ENCODE data around the gene PDZK1.
"Not testable (repeated sequence)": the region's sequence is repeated elsewhere in the genome, so short reads cannot be mapped to it uniquely, and the experiment has no call there.

Gene PDZK1

DNA sequence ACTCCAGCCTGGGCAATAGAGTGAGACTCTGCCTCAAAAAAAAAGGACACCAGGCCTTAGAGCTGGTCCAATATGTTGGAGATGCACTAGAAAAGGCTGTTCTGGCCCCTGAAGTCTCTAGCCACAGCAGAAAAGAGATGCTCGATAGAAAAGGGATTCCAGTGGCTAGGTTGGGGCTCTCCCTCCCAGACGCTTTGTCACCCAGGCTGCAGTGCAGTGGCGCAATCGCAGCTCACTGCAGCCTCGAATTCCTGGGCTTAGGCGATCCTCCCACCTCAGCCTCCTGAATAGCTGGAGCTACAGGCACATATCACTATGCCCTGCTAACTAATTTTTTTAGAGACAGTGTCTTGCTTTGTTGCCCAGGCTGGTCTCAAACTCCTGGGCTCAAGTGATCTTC lies 18.2 kb downstream of the PDZK1 start:
- DNase-seq (ENCODE audit: low read depth): no peak
- H3K4me3 ChIP-seq (ENCODE audit: control insufficient read depth, low read depth, low read length): no peak overlapping the region
- TF ChIP-seq, protein P1, sequence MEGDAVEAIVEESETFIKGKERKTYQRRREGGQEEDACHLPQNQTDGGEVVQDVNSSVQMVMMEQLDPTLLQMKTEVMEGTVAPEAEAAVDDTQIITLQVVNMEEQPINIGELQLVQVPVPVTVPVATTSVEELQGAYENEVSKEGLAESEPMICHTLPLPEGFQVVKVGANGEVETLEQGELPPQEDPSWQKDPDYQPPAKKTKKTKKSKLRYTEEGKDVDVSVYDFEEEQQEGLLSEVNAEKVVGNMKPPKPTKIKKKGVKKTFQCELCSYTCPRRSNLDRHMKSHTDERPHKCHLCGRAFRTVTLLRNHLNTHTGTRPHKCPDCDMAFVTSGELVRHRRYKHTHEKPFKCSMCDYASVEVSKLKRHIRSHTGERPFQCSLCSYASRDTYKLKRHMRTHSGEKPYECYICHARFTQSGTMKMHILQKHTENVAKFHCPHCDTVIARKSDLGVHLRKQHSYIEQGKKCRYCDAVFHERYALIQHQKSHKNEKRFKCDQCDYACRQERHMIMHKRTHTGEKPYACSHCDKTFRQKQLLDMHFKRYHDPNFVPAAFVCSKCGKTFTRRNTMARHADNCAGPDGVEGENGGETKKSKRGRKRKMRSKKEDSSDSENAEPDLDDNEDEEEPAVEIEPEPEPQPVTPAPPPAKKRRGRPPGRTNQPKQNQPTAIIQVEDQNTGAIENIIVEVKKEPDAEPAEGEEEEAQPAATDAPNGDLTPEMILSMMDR (conservative IDR thresholded peaks at IDR 0.05; ENCODE audit: control insufficient read depth, insufficient read depth, low read depth, low read length): no peak

DNA sequence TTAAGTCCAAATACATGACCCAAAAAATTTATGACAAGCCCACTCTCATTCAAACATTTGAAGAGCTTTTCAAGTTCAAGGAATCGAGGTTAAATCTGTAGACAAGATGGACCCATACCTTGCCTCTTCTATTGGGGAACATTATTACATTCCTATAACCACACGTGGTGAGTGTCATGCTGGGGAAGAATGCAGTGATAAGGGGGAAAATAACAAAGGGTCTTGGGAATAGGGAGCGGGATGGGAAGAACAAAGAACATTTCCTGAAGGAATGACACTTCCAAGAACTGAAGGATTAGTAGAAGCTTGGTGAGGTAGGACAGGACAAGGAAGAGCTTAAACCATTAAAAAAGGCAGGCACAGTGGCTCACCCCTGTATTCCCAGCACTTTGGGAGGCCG lies 18.8 kb downstream of the PDZK1 start:
- TF ChIP-seq, protein P1 (conservative IDR thresholded peaks at IDR 0.05; ENCODE audit: control insufficient read depth, insufficient read depth, low read depth, low read length): no peak
- no peak overlapping the region for H3K4me3 ChIP-seq (ENCODE audit: control insufficient read depth, low read depth, low read length)
- no peak for DNase-seq (ENCODE audit: low read depth)

DNA sequence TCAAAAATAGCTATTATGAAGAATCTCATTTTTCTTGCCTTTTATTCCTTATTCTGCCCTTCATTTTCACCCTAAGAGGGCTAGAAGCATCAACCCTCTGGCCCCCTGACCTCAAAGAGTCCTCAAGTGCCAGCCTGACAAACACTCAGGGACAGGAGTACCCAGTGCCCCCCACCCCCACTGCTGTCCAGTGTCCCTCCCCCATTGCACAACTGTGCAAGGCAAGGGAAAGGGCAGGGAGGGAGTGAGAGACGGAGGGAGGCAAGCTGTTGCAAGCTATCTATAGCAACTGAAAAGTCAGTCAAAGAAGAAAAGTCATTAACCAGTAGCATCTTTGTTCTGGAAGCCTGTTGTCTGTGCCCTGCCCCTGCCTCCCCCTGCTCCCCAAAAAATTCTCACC lies 21.1 kb downstream of the PDZK1 start:
- not testable (repeated sequence) for DNase-seq (ENCODE audit: low read depth); H3K4me3 ChIP-seq (ENCODE audit: control insufficient read depth, low read depth, low read length)

DNA sequence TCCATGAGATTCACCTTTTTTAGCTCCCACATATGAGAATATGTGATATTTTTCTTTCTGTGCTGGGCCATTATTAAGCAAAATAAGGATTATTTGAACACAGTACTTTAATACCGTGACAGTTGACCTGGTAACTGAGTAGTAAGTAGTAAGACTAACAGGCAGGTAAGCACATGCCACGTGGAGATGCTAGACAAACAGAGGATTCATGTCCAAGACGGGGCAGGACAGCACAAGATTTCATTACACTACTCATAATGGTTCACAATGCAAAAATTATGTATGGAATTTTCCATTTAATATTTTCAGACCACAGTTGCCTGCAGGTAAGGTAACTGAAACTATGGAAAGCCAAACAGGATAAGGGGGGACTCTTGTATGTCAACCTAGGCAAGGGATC lies 22.3 kb downstream of the PDZK1 start:
- H3K4me3 ChIP-seq (ENCODE audit: control insufficient read depth, low read depth, low read length); DNase-seq (ENCODE audit: low read depth): not testable (repeated sequence)

DNA sequence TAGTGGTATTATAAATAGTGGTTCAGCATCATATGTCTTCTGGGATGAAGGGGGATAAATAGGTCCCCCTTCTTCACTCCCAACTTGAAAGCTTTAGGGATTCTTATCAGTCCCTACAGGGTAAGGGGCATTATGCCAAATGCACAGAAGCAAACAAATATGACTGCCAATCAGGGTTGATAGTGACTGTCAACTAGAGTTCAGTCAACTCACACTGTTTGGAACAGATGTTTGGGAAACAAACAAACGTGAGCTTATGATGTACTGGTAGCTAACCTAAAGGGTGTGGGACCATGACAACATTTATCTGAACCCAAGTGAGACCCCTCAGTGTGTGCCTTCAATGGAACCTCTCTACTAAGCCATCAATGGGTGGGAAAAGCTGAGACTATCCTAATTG lies 34.0 kb downstream of the PDZK1 start:
- not testable (repeated sequence) for H3K4me3 ChIP-seq (ENCODE audit: control insufficient read depth, low read depth, low read length); DNase-seq (ENCODE audit: low read depth)

DNA sequence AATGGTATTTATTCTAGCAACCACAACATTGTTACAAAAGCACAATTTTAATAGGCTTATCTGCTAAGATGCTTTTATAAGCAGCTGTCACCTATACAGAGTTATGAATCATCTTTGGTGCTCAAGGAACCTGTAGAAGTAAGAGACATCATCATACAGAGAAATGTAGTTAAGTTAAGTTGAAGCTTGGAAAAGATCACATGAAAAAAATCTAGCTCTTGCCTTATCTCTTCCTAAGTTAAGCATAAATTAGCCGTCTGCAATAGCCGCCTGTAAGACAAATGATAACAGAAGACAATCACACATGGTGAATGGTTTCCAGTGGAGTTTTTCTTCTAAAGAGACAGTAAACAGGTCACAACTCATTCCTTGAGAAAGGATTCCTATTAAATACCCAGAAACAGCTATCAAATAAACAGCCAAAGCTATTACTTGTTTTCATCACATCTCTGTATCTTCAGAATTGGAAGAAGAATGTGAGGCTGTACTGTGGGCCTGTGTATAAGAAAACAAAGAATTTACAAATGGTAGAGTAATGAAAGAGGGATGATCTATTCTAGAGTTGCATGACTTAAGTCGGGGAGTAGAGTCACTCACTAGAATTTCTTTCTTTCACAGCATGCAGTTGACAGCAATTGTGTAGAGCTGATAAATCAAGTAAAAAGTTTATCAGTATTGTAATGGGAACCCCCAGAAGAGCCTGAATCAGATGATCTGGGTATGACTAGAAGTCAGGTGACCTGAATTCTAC lies 36.0 kb downstream of the PDZK1 start:
- DNase-seq (ENCODE audit: low read depth): not testable (repeated sequence)

DNA sequence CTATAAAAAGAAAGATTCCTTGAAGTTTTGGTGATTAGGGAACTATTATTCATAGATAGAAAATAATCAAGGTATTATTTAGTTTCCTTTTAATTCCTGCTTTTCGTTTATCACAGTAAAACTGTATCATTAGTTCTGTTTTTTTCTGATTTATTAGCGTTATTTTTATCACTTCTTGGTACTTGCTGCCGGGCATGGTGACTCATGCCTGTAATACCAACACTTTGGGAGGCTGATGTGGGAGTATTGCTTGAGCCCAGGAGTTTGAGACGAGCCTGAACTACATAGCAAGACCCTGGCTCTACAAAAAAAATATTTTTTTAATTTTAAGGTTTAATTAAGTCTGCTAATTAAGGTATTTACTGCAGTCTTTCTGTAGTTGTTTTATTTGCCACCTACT lies 42.2 kb downstream of the PDZK1 start:
- not testable (repeated sequence) for DNase-seq (ENCODE audit: low read depth); H3K4me3 ChIP-seq (ENCODE audit: control insufficient read depth, low read depth, low read length)

More for the DNA sequence above, 36.0 kb downstream of the PDZK1 start:
- H3K4me3 ChIP-seq (ENCODE audit: control insufficient read depth, low read depth, low read length): not testable (repeated sequence)

DNA sequence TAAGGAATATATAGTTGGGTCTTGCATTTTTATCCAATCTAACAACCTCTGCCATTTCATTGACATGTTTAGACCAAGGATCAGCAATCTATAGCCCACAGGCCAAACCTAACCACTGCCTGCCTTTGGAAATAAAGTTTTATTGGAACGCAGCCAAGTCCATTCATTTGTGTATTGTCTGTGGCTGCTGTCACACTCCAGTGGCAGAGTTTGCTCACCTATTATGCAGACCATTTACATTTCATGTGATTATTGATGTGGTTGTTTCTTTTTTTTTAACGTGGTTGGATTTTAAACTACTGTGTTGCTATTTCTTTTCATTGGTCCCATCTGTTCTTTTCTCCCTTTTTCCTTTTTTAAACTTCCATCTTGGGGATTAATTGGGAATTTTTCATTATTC lies 44.7 kb downstream of the PDZK1 start:
- DNase-seq (ENCODE audit: low read depth); H3K4me3 ChIP-seq (ENCODE audit: control insufficient read depth, low read depth, low read length): not testable (repeated sequence)

DNA sequence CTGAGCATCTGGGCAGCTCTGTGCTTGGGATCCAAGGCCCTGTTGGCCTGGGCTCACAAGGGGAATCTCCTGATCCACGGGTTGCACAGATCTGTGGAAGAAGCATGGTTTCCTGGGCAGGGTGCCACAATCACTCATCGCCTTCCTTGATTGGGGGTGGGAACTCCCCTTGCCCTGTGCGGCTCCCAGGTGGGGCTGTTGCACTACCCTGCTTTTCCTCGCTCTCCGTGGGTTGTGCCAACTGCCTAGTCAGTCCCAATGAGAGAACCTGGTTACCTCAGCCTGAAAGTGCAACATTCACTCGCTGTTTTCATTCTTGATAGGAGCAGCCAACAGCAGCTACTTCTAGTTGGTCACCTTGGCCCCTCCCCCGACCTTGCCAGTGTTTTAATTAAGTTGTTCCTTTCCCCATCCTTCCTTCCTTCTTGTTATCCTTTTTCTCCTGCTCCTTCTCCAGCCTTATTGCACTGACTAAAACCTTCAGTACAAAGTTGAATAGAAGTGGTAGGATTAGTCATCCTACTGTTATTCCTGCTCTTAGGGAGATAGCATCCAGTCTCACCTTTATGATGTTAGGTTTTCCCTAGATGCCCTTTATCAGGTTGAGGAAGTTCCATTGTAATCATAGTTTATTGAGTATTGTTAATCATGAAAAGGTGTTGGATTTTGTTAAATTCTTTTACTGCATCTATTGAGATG lies 50.8 kb downstream of the PDZK1 start:
- DNase-seq (ENCODE audit: low read depth); H3K4me3 ChIP-seq (ENCODE audit: control insufficient read depth, low read depth, low read length): not testable (repeated sequence)

DNA sequence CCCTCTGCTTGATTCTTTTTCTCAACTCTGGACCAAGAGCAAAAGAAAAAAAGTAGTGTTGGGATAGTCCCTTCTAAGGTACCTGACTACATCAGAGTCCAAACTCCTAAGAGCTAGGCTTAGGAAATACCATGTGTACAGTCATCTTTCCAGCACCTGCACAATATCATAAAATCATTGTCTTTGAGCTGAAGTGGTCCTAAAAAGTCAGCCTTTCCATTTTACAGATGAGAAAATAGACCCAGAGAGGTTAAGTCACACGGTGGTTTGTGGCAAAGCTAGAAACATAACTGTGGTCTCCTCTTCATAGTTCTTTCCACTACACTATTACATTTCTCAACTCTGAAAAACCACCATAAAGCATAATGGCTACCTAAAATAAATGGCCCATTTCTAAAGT lies 63.2 kb downstream of the PDZK1 start:
- H3K4me3 ChIP-seq (ENCODE audit: control insufficient read depth, low read depth, low read length); DNase-seq (ENCODE audit: low read depth): not testable (repeated sequence)

DNA sequence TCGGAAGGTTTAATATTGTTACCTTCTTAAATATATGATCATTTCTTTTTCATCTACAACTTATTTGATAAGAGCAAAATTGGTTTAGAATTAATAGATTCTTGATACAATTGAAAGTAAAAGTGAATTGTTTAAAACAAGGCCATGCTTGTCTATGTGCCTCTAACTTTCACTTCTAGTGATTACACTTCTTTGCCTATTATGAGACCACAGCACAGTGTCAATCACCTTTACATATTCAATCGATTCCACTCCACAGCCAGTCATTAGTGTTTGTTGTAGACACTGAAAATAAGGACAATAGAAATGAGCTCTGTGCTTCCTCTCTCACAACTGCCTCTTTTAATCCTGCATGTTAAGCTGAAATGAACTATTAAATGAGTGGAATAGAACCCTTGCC lies 65.3 kb downstream of the PDZK1 start:
- not testable (repeated sequence) for DNase-seq (ENCODE audit: low read depth); H3K4me3 ChIP-seq (ENCODE audit: control insufficient read depth, low read depth, low read length)

DNA sequence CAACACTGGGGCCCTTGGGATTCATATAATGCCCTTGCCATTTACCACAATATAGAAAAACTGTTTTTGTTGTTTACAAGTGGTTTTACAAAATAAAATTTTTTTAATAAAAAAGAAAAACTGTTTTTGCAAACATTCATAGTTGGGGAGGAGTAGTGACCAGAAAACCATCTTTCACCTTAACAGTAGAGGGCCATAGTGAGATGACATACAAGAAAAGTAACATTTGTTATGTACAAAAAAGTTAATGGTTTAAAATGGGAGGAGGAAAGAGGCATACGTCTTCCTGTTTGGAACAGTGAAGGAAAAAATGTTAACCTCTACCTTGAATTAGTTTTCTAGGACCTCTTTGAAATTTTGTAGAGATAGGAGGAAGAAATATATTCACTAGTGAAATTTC lies 70.9 kb downstream of the PDZK1 start:
- not testable (repeated sequence) for DNase-seq (ENCODE audit: low read depth); H3K4me3 ChIP-seq (ENCODE audit: control insufficient read depth, low read depth, low read length)

DNA sequence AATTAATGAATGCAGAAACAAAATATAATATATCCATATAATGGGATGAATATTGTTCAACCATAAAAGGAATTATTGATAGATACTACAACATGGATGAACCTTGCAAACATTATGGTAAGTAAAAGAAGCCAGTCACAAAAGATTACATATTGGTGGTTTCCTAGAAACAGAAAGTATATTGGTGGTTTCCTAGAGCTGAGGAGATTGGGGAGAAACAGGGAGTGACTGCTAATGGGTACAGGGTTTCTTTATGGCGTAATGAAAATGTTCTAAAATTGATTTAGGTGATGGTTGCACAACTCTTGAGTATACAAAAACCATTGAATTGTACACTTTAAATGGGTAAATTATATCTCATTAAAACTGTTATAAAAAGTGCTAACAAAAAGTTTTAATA lies 85.0 kb downstream of the PDZK1 start:
- not testable (repeated sequence) for DNase-seq (ENCODE audit: low read depth); H3K4me3 ChIP-seq (ENCODE audit: control insufficient read depth, low read depth, low read length)
